HepG2 (cell line): ENCODE data around the gene SKI. TPM values are rescaled to one million over a fixed set of nuclear protein-coding genes. Genes with fewer than 3 reads are reported as not detected.
A peak's percentile ranks its signal among the peaks of the same experiment; 100 is the strongest.

Experiments
- CENPT ChIP-seq: sonication (generic); formaldehyde crosslinking; IDR thresholded peaks from 2 replicates; pipeline ENCODE4 v1.8.0; 2022; ENCODE audit warnings: low read depth, mild to moderate bottlenecking, moderate library complexity, missing genetic modification reagents
- CHD4 ChIP-seq: fragments of 200-600 bp; sonication (generic); IDR thresholded peaks from 2 replicates; pipeline ENCODE4 v1.7.0; 2017; ENCODE audit warnings: mild to moderate bottlenecking, low read length, borderline replicate concordance
- CREB1 ChIP-seq, 2 experiments: fragments of 450-650 bp in 1 of 2; IDR thresholded peaks; 2 replicates each; pipeline ENCODE4 v1.6.1; 2016 to 2017; ENCODE audit warnings: control low read depth in 1 of 2, mild to moderate bottlenecking in 1 of 2, missing compliant biosample characterization in 1 of 2, missing genetic modification characterization in 1 of 2
- ELF1 ChIP-seq: sonication (generic); formaldehyde crosslinking; IDR thresholded peaks from 2 replicates; pipeline ENCODE4 v1.4.0; 2020; ENCODE audit warnings: missing genetic modification reagents
- ERF ChIP-seq: IDR thresholded peaks from 2 replicates; pipeline ENCODE4 v1.6.1; 2018; ENCODE audit warnings: missing biosample characterization, missing genetic modification reagents
- HIVEP1 ChIP-seq: sonication (generic); formaldehyde crosslinking; IDR thresholded peaks from 2 replicates; pipeline ENCODE4 v1.4.0; 2020; ENCODE audit warnings: mild to moderate bottlenecking, missing genetic modification reagents
- IRX3 ChIP-seq: sonication (generic); formaldehyde crosslinking; IDR thresholded peaks from 2 replicates; pipeline ENCODE4 v1.8.1; 2023; ENCODE audit warnings: mild to moderate bottlenecking, low read depth, missing genetic modification reagents, borderline replicate concordance
- ISL2 ChIP-seq: sonication (generic); formaldehyde crosslinking; IDR thresholded peaks from 2 replicates; pipeline ENCODE4 v1.5.0; 2020; ENCODE audit warnings: missing genetic modification reagents
- KLF6 ChIP-seq: IDR thresholded peaks from 2 replicates; pipeline ENCODE4 v1.8.0; 2016; ENCODE audit warnings: missing biosample characterization, missing genetic modification reagents
- MAZ ChIP-seq, 2 experiments: sonication (generic) in 1 of 2; formaldehyde crosslinking in 1 of 2; IDR thresholded peaks; 2 replicates each; pipeline versions ENCODE4 v1.5.0 to v1.6.1; 2012 to 2020; ENCODE audit warnings: low read depth in 2 of 2, mild to moderate bottlenecking in 2 of 2, borderline replicate concordance in 1 of 2, improper control_type of control experiment in 1 of 2, low read length in 1 of 2, missing genetic modification reagents in 1 of 2, moderate library complexity in 1 of 2
- NFKBIZ ChIP-seq: IDR thresholded peaks from 2 replicates; pipeline ENCODE4 v1.6.1; 2018; ENCODE audit warnings: missing genetic modification reagents, missing compliant biosample characterization
- PITX1 ChIP-seq: sonication (generic); formaldehyde crosslinking; IDR thresholded peaks from 2 replicates; pipeline ENCODE4 v1.5.1; 2020; ENCODE audit warnings: mild to moderate bottlenecking, missing genetic modification reagents
- PPARG ChIP-seq: conservative IDR thresholded peaks from 2 replicates; pipeline ENCODE4 v1.6.1; 2016; ENCODE audit warnings: missing biosample characterization, missing genetic modification reagents
- RORA ChIP-seq: sonication (generic); formaldehyde crosslinking; IDR thresholded peaks from 2 replicates; pipeline ENCODE4 v1.5.0; 2020; ENCODE audit warnings: mild to moderate bottlenecking, missing genetic modification reagents, moderate library complexity
- RXRA ChIP-seq: sonication (generic); formaldehyde crosslinking; IDR thresholded peaks from 2 replicates; pipeline ENCODE4 v1.5.1; 2020; ENCODE audit warnings: missing genetic modification reagents
- ZBTB20 ChIP-seq: sonication (generic); formaldehyde crosslinking; IDR thresholded peaks from 2 replicates; pipeline ENCODE4 v1.8.1; 2023; ENCODE audit warnings: missing genetic modification reagents, low read depth, mild to moderate bottlenecking, borderline replicate concordance
- ZBTB43 ChIP-seq: sonication (generic); formaldehyde crosslinking; conservative IDR thresholded peaks from 2 replicates; pipeline ENCODE4 v1.4.0; 2020; ENCODE audit warnings: missing genetic modification reagents
- ZFP62 ChIP-seq: sonication (generic); formaldehyde crosslinking; IDR thresholded peaks from 2 replicates; pipeline ENCODE4 v1.4.0; 2020; ENCODE audit warnings: missing genetic modification reagents
- ZMYM4 ChIP-seq: sonication (generic); formaldehyde crosslinking; IDR thresholded peaks from 2 replicates; pipeline ENCODE4 v1.8.1; 2023; ENCODE audit warnings: mild to moderate bottlenecking, missing genetic modification reagents
- ZNF18 ChIP-seq: sonication (generic); formaldehyde crosslinking; IDR thresholded peaks from 2 replicates; pipeline ENCODE4 v1.8.0; 2022; ENCODE audit warnings: mild to moderate bottlenecking, missing genetic modification reagents; ENCODE audit not compliant: insufficient replicate concordance
- ZNF207 ChIP-seq: fragments of 450-650 bp; IDR thresholded peaks from 2 replicates; pipeline ENCODE4 v1.6.1; 2016; ENCODE audit warnings: antibody characterized with exemption, borderline replicate concordance
- ZNF468 ChIP-seq: sonication (generic); formaldehyde crosslinking; IDR thresholded peaks from 2 replicates; pipeline ENCODE4 v1.8.0; 2022; ENCODE audit warnings: mild to moderate bottlenecking, moderate library complexity, missing genetic modification reagents
- ZNF543 ChIP-seq: sonication (generic); formaldehyde crosslinking; IDR thresholded peaks from 2 replicates; pipeline ENCODE4 v1.4.0; 2020; ENCODE audit warnings: mild to moderate bottlenecking, missing genetic modification reagents
- ZNF776 ChIP-seq: sonication (generic); formaldehyde crosslinking; IDR thresholded peaks from 2 replicates; pipeline ENCODE4 v1.4.0; 2020; ENCODE audit warnings: mild to moderate bottlenecking, missing genetic modification reagents
- ZNF879 ChIP-seq: sonication (generic); formaldehyde crosslinking; IDR thresholded peaks from 2 replicates; pipeline ENCODE4 v1.8.1; 2023; ENCODE audit warnings: missing genetic modification reagents
- ZSCAN12 ChIP-seq: sonication (generic); formaldehyde crosslinking; IDR thresholded peaks from 2 replicates; pipeline ENCODE4 v1.9.0; 2021; ENCODE audit warnings: mild to moderate bottlenecking, missing genetic modification reagents
- polyA plus RNA-seq, 8 experiments: library from polyadenylated mRNA; depleted of rRNA in 3 of 8; stranded (reverse) in 7 of 8; unstranded in 1 of 8; fragments of >200 nt; fragmentation: Illumina TruSeq in 4 of 8; extraction: Trizol in 4 of 8; gene quantifications; 2 replicates each; pipeline versions ENCODE4 v1.2.1 to v1.2.3, GENCODE V29; 2011 to 2016; ENCODE audit warnings: low read depth in 4 of 8, missing spikeins in 1 of 8, mixed read lengths in 1 of 8; ENCODE audit not compliant: insufficient read depth in 1 of 8
- total RNA-seq, 5 experiments: library from RNA; depleted of rRNA; stranded (reverse); fragments of >200 nt; fragmentation: Illumina TruSeq; extraction: Trizol; gene quantifications; 2 replicates each; pipeline ENCODE4 v1.2.3, GENCODE V29; 2016; ENCODE audit warnings: low read depth in 1 of 5
- TF ChIP-seq, protein P1 (sequence below): sonication (generic); formaldehyde crosslinking; IDR thresholded peaks from 2 replicates; pipeline ENCODE4 v1.4.0; 2020; ENCODE audit warnings: mild to moderate bottlenecking, missing genetic modification reagents
- TF ChIP-seq, protein P2 (sequence below): IDR thresholded peaks from 2 replicates; pipeline ENCODE4 v1.6.1; 2016; ENCODE audit warnings: missing genetic modification reagents, missing compliant biosample characterization

SKI gene
- total and polyA plus RNA-seq, 2 of the 13 experiments (the other 11 are each of a cell fraction or from before 2014, with no cell fraction given) = 4.7 to 6.9 TPM

- TF ChIP-seq ZNF879 (CRISPR knock-in tag) (no peak), ELF1 (CRISPR knock-in tag) (no peak), NFKBIZ (CRISPR knock-in tag) (no peak), ZNF207 (no peak), ZFP62 (CRISPR knock-in tag) (no peak), CHD4 (no peak), ZBTB43 (no peak), CENPT (no peak), ZNF776 (CRISPR knock-in tag) (peak; percentile 24; the same call in 1 of the 2 replicates), CREB1 (IDR thresholded peaks at IDR 0.05) (no peak), CREB1 (CRISPR knock-in tag; IDR thresholded peaks at IDR 0.05) (no peak), ZBTB20 (CRISPR knock-in tag) (no peak), ZNF468 (CRISPR knock-in tag) (no peak), PPARG (CRISPR knock-in tag) (no peak), KLF6 (CRISPR knock-in tag) (no peak), ZMYM4 (CRISPR knock-in tag) (no peak), ZSCAN12 (CRISPR knock-in tag) (no peak), IRX3 (no peak), RORA (CRISPR knock-in tag) (no peak), PITX1 (no peak), ISL2 (CRISPR knock-in tag) (no peak), ERF (CRISPR knock-in tag) (0 out of 2 replicates have a peak, but pooled peaks have one; percentile 14), RXRA (CRISPR knock-in tag) (0 out of 2 replicates have a peak, but pooled peaks have one; percentile 16), ZNF18 (CRISPR knock-in tag) (no peak), MAZ (IDR thresholded peaks at IDR 0.05; ENCODE audit: borderline replicate concordance, low read depth, low read length) (no peak), MAZ (CRISPR knock-in tag; IDR thresholded peaks at IDR 0.05; ENCODE audit: low read depth) (no peak; the same call in 1 of the 2 replicates), ZNF543 (CRISPR knock-in tag) (no peak), HIVEP1 (CRISPR knock-in tag) (no peak)
- TF ChIP-seq, protein P1, sequence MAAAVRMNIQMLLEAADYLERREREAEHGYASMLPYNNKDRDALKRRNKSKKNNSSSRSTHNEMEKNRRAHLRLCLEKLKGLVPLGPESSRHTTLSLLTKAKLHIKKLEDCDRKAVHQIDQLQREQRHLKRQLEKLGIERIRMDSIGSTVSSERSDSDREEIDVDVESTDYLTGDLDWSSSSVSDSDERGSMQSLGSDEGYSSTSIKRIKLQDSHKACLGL (CRISPR knock-in tag) = peak; percentile 27; the same call in 1 of the 2 replicates
- TF ChIP-seq, protein P2, sequence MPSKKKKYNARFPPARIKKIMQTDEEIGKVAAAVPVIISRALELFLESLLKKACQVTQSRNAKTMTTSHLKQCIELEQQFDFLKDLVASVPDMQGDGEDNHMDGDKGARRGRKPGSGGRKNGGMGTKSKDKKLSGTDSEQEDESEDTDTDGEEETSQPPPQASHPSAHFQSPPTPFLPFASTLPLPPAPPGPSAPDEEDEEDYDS (CRISPR knock-in tag) = no peak
Observed at GRCh38 chr1:2315674-2316450, 87.7 kb downstream of the SKI start (continued).
